Heart left ventricle (tissue), 16 donors: Measurements from ENCODE around the gene PDAP1. TPM values are rescaled to one million over a fixed set of nuclear protein-coding genes. Genes with fewer than 3 reads are reported as not detected.
A peak's percentile ranks its signal among the peaks of the same experiment; 100 is the strongest.

Source experiments
- ATAC-seq, 4 donors: fragments of 200-7000 bp; cut with Tn5 transposase; one replicate each; pipeline ENCODE4 v1.9.1; 2020 to 2022; ENCODE audit warnings: moderate library complexity in 4 of 4, mild to moderate bottlenecking in 3 of 4, moderate number of reproducible peaks in 1 of 4
- DNase-seq, 5 donors: peaks; one replicate each; pipeline ENCODE4 v3.0.0-alpha.2; 2020
- H3K27ac ChIP-seq, 12 donors: fragments of 200-600 bp; sonication (generic) in 4 of 12; one replicate each; pipeline versions ENCODE4 v1.5.0 to v1.8.0; 2016 to 2022; ENCODE audit warnings: mild to moderate bottlenecking in 2 of 12
- H3K27me3 ChIP-seq, 9 donors: fragments of 200-600 bp; sonication (generic) in 2 of 9; one replicate each; pipeline versions ENCODE4 v1.5.1 to v1.8.0; 2016 to 2022; ENCODE audit warnings: mild to moderate bottlenecking in 3 of 9
- H3K36me3 ChIP-seq, 9 donors: fragments of 200-600 bp; sonication (generic) in 2 of 9; one replicate each; pipeline versions ENCODE4 v1.5.0 to v1.8.0; 2018 to 2022; ENCODE audit warnings: mild to moderate bottlenecking in 2 of 9
- H3K4me1 ChIP-seq, 12 donors: fragments of 200-600 bp; sonication (generic) in 4 of 12; one replicate each; pipeline versions ENCODE4 v1.5.0 to v1.8.0; 2016 to 2022; ENCODE audit warnings: mild to moderate bottlenecking in 3 of 12
- H3K4me3 ChIP-seq, 12 donors: fragments of 200-600 bp; sonication (generic) in 4 of 12; one replicate each; pipeline versions ENCODE4 v1.5.0 to v1.8.0; 2017 to 2022; ENCODE audit warnings: mild to moderate bottlenecking in 9 of 12, moderate library complexity in 4 of 12
- H3K9me3 ChIP-seq, 12 donors: fragments of 200-600 bp; sonication (generic) in 4 of 12; one replicate each; pipeline versions ENCODE4 v1.5.0 to v1.8.0; 2016 to 2022; ENCODE audit warnings: mild to moderate bottlenecking in 1 of 12
- CTCF ChIP-seq, 12 donors: fragments of 200-600 bp; sonication (generic) in 4 of 12; IDR thresholded peaks; one replicate each; pipeline versions ENCODE4 v1.5.0 to v1.8.0; 2018 to 2022; ENCODE audit warnings: antibody characterized with exemption in 12 of 12, mild to moderate bottlenecking in 5 of 12
- POLR2A ChIP-seq, 2 donors: fragments of 450-650 bp; IDR thresholded peaks; one replicate each; pipeline ENCODE4 v1.6.1; 2017; ENCODE audit warnings: antibody characterized with exemption in 2 of 2, mild to moderate bottlenecking in 2 of 2, moderate library complexity in 2 of 2
- WGBS, 4 donors: extraction: QIAGEN DNeasy Blood & Tissue Kit in 2 of 4; methylation state at CpG; one replicate each; pipeline versions ENCODE4 v1.1.5 to v1.1.7; 2013 to 2018; 5-methylcytosine and 5-hydroxymethylcytosine counted together
- intact Hi-C, 10 donors: fragments of 100-400 bp; cut with DNase I; formaldehyde crosslinking; loops; one replicate each; pipeline versions ENCODE4 v1.11.1 to v1.14.2; 2022
- polyA plus RNA-seq, 2 donors: library from polyadenylated mRNA; stranded (reverse); fragments of 200-250 nt; gene quantifications; one replicate each; pipeline ENCODE4 v1.2.3, GENCODE V29; 2013
- total RNA-seq, 9 donors: library from RNA; depleted of rRNA in 2 of 9; stranded (reverse); fragments of >200 nt in 2 of 9; fragmentation: NEBNext Ultra II Directional in 3 of 9; extraction: Animal tissue kit (Norgen Biotek cat#: 25700) in 3 of 9; gene quantifications; one replicate each; pipeline versions ENCODE4 v1.1.0 to v1.2.4, GENCODE V29; 2016 to 2023
- donor health status: ischemic (EF 13 %, LVEDD 7.1; RV severe dilation, severe dysfunction).
- donor health status: healthy with polysubstance abuse.
- donor health status: DM: no; HTN: yes; CAD: no.
- donor health status: DM: no; HTN: no; CAD: no.
- donor health status: ischemic (EF 25% LVEDD 6.9; RV normal size, moderate dysfunction).
- donor health status: ischemic (EF 25% LVEDD 5.7; RV mildly dilated, moderate dysfunction).
- donor health status: healthy.
- donor health status: DM: yes; HTN: yes; CAD: no.
- donor health status: ischemic (EF 35%, LVEDD 5.7; RV mildly dilated, moderate dysfunction).
- donor health status: nonischemic (EF 11% LVEDD 7.7; RV severe dilation, severe dysfunction).
- donor health status: DM: yes; HTN: yes; CAD: no.
- donor health status: PGD.
- donor health status: ischemic (EF 29% LVEDD 5.4; RV normal size, mild dysfunction).
- donor health status: nonischemic (EF 23%, LVEDD 6.1; RV moderate dilation, normal function).

PDAP1 gene
- total and polyA plus RNA-seq, 11 donors, result 88.7 to 309 (median 102) TPM

GRCh38 chr7:99456288-99456687 is 47.9 kb upstream of the PDAP1 start:
- ATAC-seq (no peak), DNase-seq (no peak)
- no peak overlapping the region for H3K4me3 ChIP-seq
- no peaks in the 10 kb centered on the region for H3K27me3 ChIP-seq
- no peak overlapping the region for H3K27ac ChIP-seq
- TF ChIP-seq CTCF (IDR thresholded peaks at IDR 0.05) (no peak), POLR2A (IDR thresholded peaks at IDR 0.05) (no peak)
- H3K36me3 ChIP-seq, result peaks cover 0 to 94% (median 88%) of the 10 kb centered on the region in 9 donors
- peaks cover 1 to 44% (median 21%) of the 10 kb centered on the region in 12 donors for H3K4me1 ChIP-seq
- 57 to 71% (median 67%) methylated on average over 9 to 13 of the region's 13 CpGs for WGBS, 4 donors
- intact Hi-C loops, result no loop called here
- H3K9me3 ChIP-seq, result no peaks in the 10 kb centered on the region

- Histone ChIP-seq H3K9me3 (no peaks in the 10 kb centered on the region), H3K27ac (no peak overlapping the region), H3K27me3 (no peaks in the 10 kb centered on the region), H3K4me1 (peaks cover 0 to 41% (median 18%) of the 10 kb centered on the region in 12 donors), H3K36me3 (peaks cover 0 to 99% (median 90%) of the 10 kb centered on the region in 9 donors), H3K4me3 (no peak overlapping the region)
- intact Hi-C loops, result no loop called here
- ATAC-seq (no peak), DNase-seq (no peak)
- WGBS, 4 donors, result 71 to 92% (median 83%) methylated on average over 4 to 9 of the region's 9 CpGs
- TF ChIP-seq CTCF (IDR thresholded peaks at IDR 0.05), result no peak
- TF ChIP-seq POLR2A (IDR thresholded peaks at IDR 0.05), result no peak
Observed at GRCh38 chr7:99455874-99456273, 47.5 kb upstream of the PDAP1 start.

GRCh38 chr7:99453105-99453504 is 44.7 kb upstream of the PDAP1 start:
- no peak for TF ChIP-seq CTCF (IDR thresholded peaks at IDR 0.05)
- TF ChIP-seq POLR2A (IDR thresholded peaks at IDR 0.05), result no peak
- Histone ChIP-seq H3K36me3 (peaks cover 7 to 100% (median 95%) of the 10 kb centered on the region in 9 donors), H3K27ac (peak overlapping the region in 5 of 12 donors; percentile 25 to 64 (median 59)), H3K9me3 (no peaks in the 10 kb centered on the region), H3K4me3 (no peak overlapping the region), H3K4me1 (peaks cover 0 to 24% (median 8%) of the 10 kb centered on the region in 12 donors), H3K27me3 (no peaks in the 10 kb centered on the region)
- DNase-seq (peak in 3 of 5 donors; percentile 40 to 63 (median 47)), ATAC-seq (peak; percentile 43 to 67 (median 59))
- WGBS, 4 donors, result 72 to 79% (median 74%) methylated on average over 5 to 11 of the region's 11 CpGs
- intact Hi-C loops, result no loop called here

- no peak for TF ChIP-seq CTCF (IDR thresholded peaks at IDR 0.05)
- no peak for TF ChIP-seq POLR2A (IDR thresholded peaks at IDR 0.05)
- 70 to 91% (median 80%) methylated on average over 4 to 13 of the region's 13 CpGs for WGBS, 4 donors
- H3K27ac ChIP-seq, result peak overlapping the region in 6 of 12 donors; percentile 25 to 64 (median 46)
- peaks cover 0 to 24% (median 8%) of the 10 kb centered on the region in 12 donors for H3K4me1 ChIP-seq
- peaks cover 4 to 100% (median 95%) of the 10 kb centered on the region in 9 donors for H3K36me3 ChIP-seq
- DNase-seq (no peak), ATAC-seq (peak in 3 of 4 donors; percentile 1 to 8 (median 5))
- H3K4me3 ChIP-seq, result no peak overlapping the region
- H3K27me3 ChIP-seq, result no peaks in the 10 kb centered on the region
- H3K9me3 ChIP-seq, result no peaks in the 10 kb centered on the region
- intact Hi-C loops, result no loop called here
Observed at GRCh38 chr7:99452541-99452940, 44.1 kb upstream of the PDAP1 start.
